IPS-18a (cell line): ENCODE results near the gene PDE11A.

ENCODE experiments used
- H3K27ac ChIP-seq: one replicate; pipeline ENCODE4 v1.5.1; 2013; ENCODE audit warnings: low read length
- H3K27me3 ChIP-seq: one replicate; pipeline ENCODE4 v1.6.1; 2013; ENCODE audit warnings: mild to moderate bottlenecking, low read length; ENCODE audit not compliant: control insufficient read depth, insufficient read depth
- H3K36me3 ChIP-seq: one replicate; pipeline ENCODE4 v1.6.1; 2013; ENCODE audit warnings: low read depth, low read length; ENCODE audit not compliant: control insufficient read depth
- H3K4me1 ChIP-seq: one replicate; pipeline ENCODE4 v1.6.1; 2013; ENCODE audit warnings: low read depth, low read length; ENCODE audit not compliant: control insufficient read depth
- H3K4me3 ChIP-seq: one replicate; pipeline ENCODE4 v1.5.1; 2013; ENCODE audit warnings: low read length
- H3K9ac ChIP-seq: one replicate; pipeline ENCODE4 v1.6.1; 2013; ENCODE audit warnings: mild to moderate bottlenecking, low read length, moderate library complexity
- H3K9me3 ChIP-seq: one replicate; pipeline ENCODE4 v1.6.1; 2013; ENCODE audit warnings: low read depth, low read length; ENCODE audit not compliant: control insufficient read depth

PDE11A gene

GRCh38 chr2:177668617-177669016 lies 404.0 kb downstream of the PDE11A start:
- H3K9me3 ChIP-seq, result no peaks in the 10 kb centered on the region
- H3K27me3 ChIP-seq, result peaks cover 68% of the 10 kb centered on the region
- H3K27ac ChIP-seq, result no peak overlapping the region
- no peaks in the 10 kb centered on the region for H3K36me3 ChIP-seq
- H3K9ac ChIP-seq, result no peak overlapping the region
- H3K4me3 ChIP-seq, result no peak overlapping the region
- H3K4me1 ChIP-seq, result peaks cover 22% of the 10 kb centered on the region

GRCh38 chr2:177667626-177668025 lies 405.0 kb downstream of the PDE11A start:
- no peaks in the 10 kb centered on the region for H3K9me3 ChIP-seq

DNA sequence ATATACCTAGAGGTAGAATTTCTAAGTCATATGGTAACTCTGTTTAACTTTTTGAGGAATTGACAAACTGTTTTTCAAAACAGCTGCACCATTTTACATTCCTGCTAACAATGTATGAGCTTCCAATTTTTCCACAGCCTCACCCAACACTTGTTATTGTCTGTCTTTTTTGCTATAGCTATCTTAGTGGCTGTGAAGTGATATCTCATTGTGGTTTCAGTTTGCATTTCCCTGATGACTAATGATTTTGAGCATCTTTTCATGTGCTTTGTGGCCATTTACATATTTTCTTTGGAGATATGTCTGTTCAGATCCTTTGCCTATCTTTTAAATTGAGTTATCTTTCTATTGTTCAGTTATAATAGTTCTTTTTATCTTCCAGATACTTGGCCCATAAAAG lies 406.2 kb downstream of the PDE11A start:
- H3K4me3 ChIP-seq, result no peak overlapping the region
- no peaks in the 10 kb centered on the region for H3K9me3 ChIP-seq
- H3K27ac ChIP-seq, result no peak overlapping the region
- no peak overlapping the region for H3K9ac ChIP-seq
- H3K4me1 ChIP-seq, result peaks cover 15% of the 10 kb centered on the region
- no peaks in the 10 kb centered on the region for H3K36me3 ChIP-seq
- peaks cover 53% of the 10 kb centered on the region for H3K27me3 ChIP-seq

More at GRCh38 chr2:177667626-177668025, 405.0 kb downstream of the PDE11A start:
- Histone ChIP-seq H3K4me1 (peaks cover 22% of the 10 kb centered on the region), H3K9ac (no peak overlapping the region), H3K27me3 (peaks cover 59% of the 10 kb centered on the region), H3K27ac (no peak overlapping the region), H3K36me3 (no peaks in the 10 kb centered on the region), H3K4me3 (no peak overlapping the region)

DNA sequence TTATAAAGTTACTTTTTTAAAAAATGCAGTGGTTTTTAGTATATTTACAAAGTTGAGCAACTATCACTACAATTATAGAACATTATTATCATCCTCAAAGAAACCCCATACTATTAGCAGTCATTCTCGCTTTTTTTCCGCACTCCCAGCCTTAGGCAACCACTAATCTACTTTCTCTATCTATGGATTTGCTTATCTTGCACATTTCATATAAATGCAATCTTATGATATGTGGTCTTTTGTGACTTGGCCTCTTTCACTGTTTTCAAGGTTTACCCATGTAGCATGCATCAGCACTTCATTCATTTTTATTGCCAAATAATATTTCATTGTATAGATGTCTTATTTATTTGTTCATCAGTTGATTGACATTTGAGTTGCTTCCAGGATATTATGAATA lies 406.6 kb downstream of the PDE11A start:
- no peak overlapping the region for H3K9ac ChIP-seq
- H3K36me3 ChIP-seq, result no peaks in the 10 kb centered on the region
- H3K27ac ChIP-seq, result no peak overlapping the region
- no peak overlapping the region for H3K4me3 ChIP-seq
- peaks cover 10% of the 10 kb centered on the region for H3K4me1 ChIP-seq
- peaks cover 53% of the 10 kb centered on the region for H3K27me3 ChIP-seq
- no peaks in the 10 kb centered on the region for H3K9me3 ChIP-seq

- H3K4me3 ChIP-seq, result no peak overlapping the region
- H3K9ac ChIP-seq, result no peak overlapping the region
- no peaks in the 10 kb centered on the region for H3K36me3 ChIP-seq
- H3K27ac ChIP-seq, result no peak overlapping the region
- no peaks in the 10 kb centered on the region for H3K9me3 ChIP-seq
- peaks cover 5% of the 10 kb centered on the region for H3K4me1 ChIP-seq
- peaks cover 54% of the 10 kb centered on the region for H3K27me3 ChIP-seq
Measured at GRCh38 chr2:177665328-177665727, 407.2 kb downstream of the PDE11A start.

DNA sequence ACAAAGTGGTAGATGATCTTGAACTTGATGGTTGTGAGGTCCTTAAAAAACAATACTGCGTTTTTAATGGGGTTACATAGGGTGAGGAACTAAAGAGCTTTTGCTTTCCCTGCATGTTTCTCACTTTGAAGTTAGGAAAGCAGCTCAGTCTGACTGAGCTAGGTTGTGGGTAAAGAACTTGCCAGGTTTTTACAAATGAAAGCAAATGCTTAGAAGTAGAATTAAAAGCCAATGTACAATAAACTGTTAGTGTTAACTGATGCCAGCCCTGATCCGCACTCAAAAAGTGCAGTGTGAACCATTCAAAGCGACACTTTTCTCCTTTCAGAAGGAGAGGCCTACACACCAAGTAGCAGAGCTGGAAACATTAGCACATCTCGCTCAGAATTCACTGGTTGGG lies 409.7 kb downstream of the PDE11A start:
- Histone ChIP-seq H3K4me3 (no peak overlapping the region), H3K4me1 (peaks cover 5% of the 10 kb centered on the region), H3K9ac (no peak overlapping the region), H3K27ac (no peak overlapping the region), H3K27me3 (peaks cover 42% of the 10 kb centered on the region), H3K36me3 (no peaks in the 10 kb centered on the region), H3K9me3 (no peaks in the 10 kb centered on the region)

GRCh38 chr2:177660742-177661141 lies 411.8 kb downstream of the PDE11A start:
- H3K36me3 ChIP-seq, result no peaks in the 10 kb centered on the region
- H3K4me3 ChIP-seq, result no peak overlapping the region
- H3K4me1 ChIP-seq, result peaks cover 5% of the 10 kb centered on the region
- H3K27ac ChIP-seq, result no peak overlapping the region
- H3K9ac ChIP-seq, result no peak overlapping the region
- peaks cover 51% of the 10 kb centered on the region for H3K27me3 ChIP-seq
- H3K9me3 ChIP-seq, result no peaks in the 10 kb centered on the region

- H3K9me3 ChIP-seq, result no peaks in the 10 kb centered on the region
- peaks cover 38% of the 10 kb centered on the region for H3K27me3 ChIP-seq
- H3K27ac ChIP-seq, result no peak overlapping the region
- H3K36me3 ChIP-seq, result no peaks in the 10 kb centered on the region
- H3K4me3 ChIP-seq, result no peak overlapping the region
- H3K4me1 ChIP-seq, result peaks cover 10% of the 10 kb centered on the region
- H3K9ac ChIP-seq, result no peak overlapping the region
Measured at GRCh38 chr2:177658309-177658708, 414.3 kb downstream of the PDE11A start.

- Histone ChIP-seq H3K4me1 (peaks cover 19% of the 10 kb centered on the region), H3K27me3 (no peaks in the 10 kb centered on the region), H3K9ac (no peak overlapping the region), H3K36me3 (no peaks in the 10 kb centered on the region), H3K4me3 (no peak overlapping the region), H3K27ac (no peak overlapping the region), H3K9me3 (no peaks in the 10 kb centered on the region)
Measured at GRCh38 chr2:177651833-177652232, 420.7 kb downstream of the PDE11A start.

DNA sequence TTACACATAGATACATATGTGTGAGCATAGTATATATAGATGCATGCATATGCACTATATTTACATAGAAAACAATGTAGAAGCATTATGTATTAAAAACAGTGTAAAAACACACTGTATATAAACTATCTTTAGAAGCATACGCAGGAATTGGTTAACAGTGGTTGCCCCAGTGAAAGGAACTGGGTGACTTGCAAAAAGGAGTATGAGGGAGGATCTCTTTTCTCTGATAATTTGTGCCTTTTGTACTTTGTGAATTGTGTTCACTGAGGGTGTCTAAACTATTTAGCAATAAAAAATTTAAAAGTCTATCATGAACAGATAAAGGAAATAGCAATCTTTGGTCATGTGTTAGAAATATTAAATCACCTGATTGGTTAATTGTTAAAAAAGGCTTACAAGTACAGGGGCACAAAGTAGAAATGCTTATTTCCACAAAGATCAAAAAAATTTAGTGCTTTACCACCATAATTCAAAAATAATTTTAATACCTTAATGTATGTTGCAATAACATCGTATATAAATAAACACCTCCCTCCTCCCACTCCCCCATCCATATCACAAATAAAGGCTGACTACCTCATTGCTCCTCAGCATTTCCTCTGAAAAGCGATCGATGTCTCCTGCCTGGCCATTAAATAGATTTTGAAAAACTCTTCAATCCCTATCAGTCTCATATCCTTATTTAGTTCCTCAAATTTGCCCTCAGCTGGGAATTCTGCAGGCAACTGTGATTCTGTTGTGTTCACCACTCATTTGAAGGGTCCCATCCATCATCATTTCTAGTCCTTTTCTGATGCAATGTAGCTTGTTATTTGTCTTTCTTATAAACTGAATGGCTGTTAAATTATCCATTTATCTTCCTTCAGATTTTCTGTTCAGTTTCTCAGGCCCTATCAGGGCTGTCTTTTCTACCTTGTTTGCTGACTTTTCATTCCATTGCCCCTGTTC lies 422.7 kb downstream of the PDE11A start:
- no peak overlapping the region for H3K9ac ChIP-seq
- H3K9me3 ChIP-seq, result no peaks in the 10 kb centered on the region
- no peaks in the 10 kb centered on the region for H3K36me3 ChIP-seq
- H3K4me3 ChIP-seq, result no peak overlapping the region
- H3K27me3 ChIP-seq, result no peaks in the 10 kb centered on the region
- no peak overlapping the region for H3K27ac ChIP-seq
- H3K4me1 ChIP-seq, result peaks cover 19% of the 10 kb centered on the region

GRCh38 chr2:177646791-177647190 lies 425.8 kb downstream of the PDE11A start:
- Histone ChIP-seq H3K9ac (no peak overlapping the region), H3K4me1 (peaks cover 3% of the 10 kb centered on the region), H3K27me3 (no peaks in the 10 kb centered on the region), H3K4me3 (no peak overlapping the region), H3K36me3 (no peaks in the 10 kb centered on the region), H3K27ac (no peak overlapping the region), H3K9me3 (no peaks in the 10 kb centered on the region)

DNA sequence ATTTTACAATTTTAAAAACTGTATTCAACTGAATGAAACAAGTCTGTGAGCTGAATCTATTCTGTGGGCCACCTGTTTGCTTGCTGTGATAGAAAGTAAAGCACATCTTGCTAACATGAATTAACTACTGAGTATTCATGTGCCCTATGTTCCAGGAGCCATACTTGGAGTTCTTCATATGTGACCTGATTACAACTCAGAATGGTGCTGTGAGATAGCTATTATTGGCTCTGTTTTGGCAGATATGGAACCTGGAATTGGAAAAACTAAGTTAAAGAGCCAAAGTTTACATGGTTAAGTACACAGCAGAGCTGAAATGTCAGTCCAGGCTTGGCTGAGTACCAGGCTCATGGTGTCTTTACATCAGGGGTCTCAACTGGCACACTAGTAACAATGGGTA lies 426.3 kb downstream of the PDE11A start:
- Histone ChIP-seq H3K9ac (no peak overlapping the region), H3K27ac (no peak overlapping the region), H3K4me3 (no peak overlapping the region), H3K4me1 (no peaks in the 10 kb centered on the region), H3K36me3 (no peaks in the 10 kb centered on the region), H3K9me3 (no peaks in the 10 kb centered on the region), H3K27me3 (no peaks in the 10 kb centered on the region)
